Stimulated activated naive CD8-positive, alpha-beta T cell treated with anti-CD3 and anti-CD28 coated beads, Interleukin-15, amount 100 ng/mL, for 72 hours (primary cell): ENCODE data around the gene MACROD2.
"Not testable (repeated sequence)": the region's sequence is repeated elsewhere in the genome, so short reads cannot be mapped to it uniquely, and the experiment has no call there.

ENCODE experiments used
- ATAC-seq: fragments of 150-1000 bp; cut with Tn5 transposase; 2 replicates; pipeline ENCODE4 v1.10.0; 2021; ENCODE audit warnings: mild to moderate bottlenecking, moderate library complexity
- DNase-seq, 2 donors: peaks; one replicate each; pipeline ENCODE4 v3.0.0; 2021 to 2022
- H3K27ac Mint-ChIP-seq, 2 donors: one replicate each; pipeline ENCODE4 v1.8.0; 2022; ENCODE audit warnings: mild to moderate bottlenecking in 2 of 2, mixed read lengths in 2 of 2, moderate library complexity in 2 of 2
- H3K27me3 Mint-ChIP-seq: one replicate; pipeline ENCODE4 v1.8.0; 2022; ENCODE audit warnings: mixed read lengths
- H3K4me1 Mint-ChIP-seq: one replicate; pipeline ENCODE4 v1.8.0; 2022; ENCODE audit warnings: mild to moderate bottlenecking, mixed read lengths
- H3K4me3 Mint-ChIP-seq, 2 donors: one replicate each; pipeline ENCODE4 v1.8.0; 2022; ENCODE audit warnings: mild to moderate bottlenecking in 2 of 2, mixed read lengths in 2 of 2, moderate library complexity in 1 of 2
- H3K9me3 Mint-ChIP-seq, 2 donors: one replicate each; pipeline ENCODE4 v1.8.0; 2022; ENCODE audit warnings: mixed read lengths in 2 of 2

MACROD2 gene

GRCh38 chr20:14235355-14235754, 240.0 kb downstream of the MACROD2 start:
- ATAC-seq (no peak), DNase-seq (no peak)
- Mint-ChIP-seq H3K4me3 (no peak overlapping the region), H3K4me1 (no peaks in the 10 kb centered on the region), H3K27ac (no peak overlapping the region), H3K9me3 (peaks cover 5 to 14% of the 10 kb centered on the region in 2 donors), H3K27me3 (no peaks in the 10 kb centered on the region)

GRCh38 chr20:14245368-14245970, 250.2 kb downstream of the MACROD2 start:
- DNase-seq (no peak), ATAC-seq (no peak)
- Mint-ChIP-seq H3K27me3 (no peaks in the 10 kb centered on the region), H3K4me3 (no peak overlapping the region), H3K4me1 (no peaks in the 10 kb centered on the region), H3K9me3 (peaks cover 0 to 7% of the 10 kb centered on the region in 2 donors), H3K27ac (no peak overlapping the region)

GRCh38 chr20:14259689-14260088, 264.4 kb downstream of the MACROD2 start:
- H3K9me3 Mint-ChIP-seq = peaks cover 8% of the 10 kb centered on the region in 2 donors
- H3K4me3 Mint-ChIP-seq = no peak overlapping the region
- DNase-seq (no peak), ATAC-seq (no peak)
- H3K4me1 Mint-ChIP-seq = no peaks in the 10 kb centered on the region
- no peak overlapping the region for H3K27ac Mint-ChIP-seq
- H3K27me3 Mint-ChIP-seq = no peaks in the 10 kb centered on the region

- no peak overlapping the region for H3K27ac Mint-ChIP-seq
- H3K4me1 Mint-ChIP-seq = no peaks in the 10 kb centered on the region
- H3K27me3 Mint-ChIP-seq = no peaks in the 10 kb centered on the region
- peaks cover 8 to 12% of the 10 kb centered on the region in 2 donors for H3K9me3 Mint-ChIP-seq
- DNase-seq (no peak), ATAC-seq (no peak)
- H3K4me3 Mint-ChIP-seq = no peak overlapping the region
These were observed 265.1 kb downstream of the MACROD2 start for GRCh38 chr20:14260367-14260766.

- no peak for DNase-seq
These were observed 269.6 kb downstream of the MACROD2 start for GRCh38 chr20:14264869-14265268.

GRCh38 chr20:14266246-14266645, 270.9 kb downstream of the MACROD2 start:
- no peak overlapping the region for H3K27ac Mint-ChIP-seq
- no peaks in the 10 kb centered on the region for H3K4me1 Mint-ChIP-seq
- peaks cover 8 to 12% of the 10 kb centered on the region in 2 donors for H3K9me3 Mint-ChIP-seq
- no peak overlapping the region for H3K4me3 Mint-ChIP-seq
- DNase-seq (no peak), ATAC-seq (no peak)
- no peaks in the 10 kb centered on the region for H3K27me3 Mint-ChIP-seq

More at GRCh38 chr20:14264869-14265268, 269.6 kb downstream of the MACROD2 start:
- Mint-ChIP-seq H3K27me3 (no peaks in the 10 kb centered on the region), H3K4me1 (no peaks in the 10 kb centered on the region), H3K9me3 (peaks cover 8 to 12% of the 10 kb centered on the region in 2 donors), H3K4me3 (no peak overlapping the region), H3K27ac (no peak overlapping the region)
- no peak for ATAC-seq

- ATAC-seq, H3K9me3 Mint-ChIP-seq, DNase-seq, H3K4me1 Mint-ChIP-seq, H3K4me3 Mint-ChIP-seq, H3K27me3 Mint-ChIP-seq, H3K27ac Mint-ChIP-seq: not testable (repeated sequence)
These were observed 275.4 kb downstream of the MACROD2 start for GRCh38 chr20:14270751-14271150.

- Mint-ChIP-seq H3K4me1 (no peaks in the 10 kb centered on the region), H3K9me3 (no peaks in the 10 kb centered on the region), H3K27ac (no peak overlapping the region), H3K27me3 (no peaks in the 10 kb centered on the region), H3K4me3 (no peak overlapping the region)
- ATAC-seq (no peak), DNase-seq (no peak)
These were observed 286.8 kb downstream of the MACROD2 start for GRCh38 chr20:14282140-14282539.

GRCh38 chr20:14284443-14284842, 289.1 kb downstream of the MACROD2 start:
- Mint-ChIP-seq H3K9me3 (no peaks in the 10 kb centered on the region), H3K27ac (no peak overlapping the region), H3K27me3 (no peaks in the 10 kb centered on the region), H3K4me1 (no peaks in the 10 kb centered on the region), H3K4me3 (no peak overlapping the region)
- ATAC-seq (no peak), DNase-seq (no peak)

- Mint-ChIP-seq H3K4me3 (no peak overlapping the region), H3K27me3 (no peaks in the 10 kb centered on the region), H3K9me3 (peaks cover 0 to 4% of the 10 kb centered on the region in 2 donors), H3K27ac (no peak overlapping the region), H3K4me1 (no peaks in the 10 kb centered on the region)
- no peak for ATAC-seq
- DNase-seq = no peak
These were observed 293.3 kb downstream of the MACROD2 start for GRCh38 chr20:14288341-14289330.

- Mint-ChIP-seq H3K27ac (no peak overlapping the region), H3K4me1 (no peaks in the 10 kb centered on the region), H3K9me3 (peaks cover 0 to 4% of the 10 kb centered on the region in 2 donors), H3K4me3 (no peak overlapping the region), H3K27me3 (no peaks in the 10 kb centered on the region)
- ATAC-seq (no peak), DNase-seq (no peak)
These were observed 296.2 kb downstream of the MACROD2 start for GRCh38 chr20:14291502-14291901.

- no peaks in the 10 kb centered on the region for H3K4me1 Mint-ChIP-seq
- peaks cover 8 to 9% of the 10 kb centered on the region in 2 donors for H3K9me3 Mint-ChIP-seq
- no peak overlapping the region for H3K27ac Mint-ChIP-seq
- ATAC-seq (no peak), DNase-seq (no peak)
- H3K27me3 Mint-ChIP-seq = no peaks in the 10 kb centered on the region
- no peak overlapping the region for H3K4me3 Mint-ChIP-seq
These were observed 299.9 kb downstream of the MACROD2 start for GRCh38 chr20:14295238-14295637.

GRCh38 chr20:14295770-14296309, 300.5 kb downstream of the MACROD2 start:
- Mint-ChIP-seq H3K4me3 (no peak overlapping the region), H3K27ac (no peak overlapping the region), H3K27me3 (no peaks in the 10 kb centered on the region), H3K9me3 (peaks cover 8 to 9% of the 10 kb centered on the region in 2 donors), H3K4me1 (no peaks in the 10 kb centered on the region)
- ATAC-seq (no peak), DNase-seq (no peak)

- DNase-seq (no peak), ATAC-seq (no peak)
- Mint-ChIP-seq H3K4me3 (no peak overlapping the region), H3K27me3 (no peaks in the 10 kb centered on the region), H3K9me3 (peaks cover 11 to 14% of the 10 kb centered on the region in 2 donors), H3K27ac (no peak overlapping the region), H3K4me1 (no peaks in the 10 kb centered on the region)
These were observed 304.5 kb downstream of the MACROD2 start for GRCh38 chr20:14299831-14300230.

GRCh38 chr20:14303106-14303505, 307.8 kb downstream of the MACROD2 start:
- ATAC-seq (no peak), DNase-seq (no peak)
- H3K27me3 Mint-ChIP-seq = no peaks in the 10 kb centered on the region
- H3K4me3 Mint-ChIP-seq = no peak overlapping the region
- H3K4me1 Mint-ChIP-seq = no peaks in the 10 kb centered on the region
- H3K9me3 Mint-ChIP-seq = peaks cover 5 to 23% of the 10 kb centered on the region in 2 donors
- no peak overlapping the region for H3K27ac Mint-ChIP-seq

- DNase-seq = no peak
- H3K4me1 Mint-ChIP-seq = no peaks in the 10 kb centered on the region
- peaks cover 5 to 22% of the 10 kb centered on the region in 2 donors for H3K9me3 Mint-ChIP-seq
- no peak for ATAC-seq
- H3K27me3 Mint-ChIP-seq = no peaks in the 10 kb centered on the region
- no peak overlapping the region for H3K27ac Mint-ChIP-seq
- H3K4me3 Mint-ChIP-seq = no peak overlapping the region
These were observed 308.3 kb downstream of the MACROD2 start for GRCh38 chr20:14303651-14304050.
